ENCODE measurements around the gene TNRC6A.

GRCh38 chr16:24833352-24833751 is 103.9 kb downstream of the TNRC6A start:
- TF ChIP-seq CTCF (IDR thresholded peaks at IDR 0.05): no peak
- TF ChIP-seq POLR2A (IDR thresholded peaks at IDR 0.05): no peak
- TF ChIP-seq POLR2AphosphoS5 (IDR thresholded peaks at IDR 0.05): no peak
- TF ChIP-seq EP300 (IDR thresholded peaks at IDR 0.05): no peak

All from upper lobe of left lung (tissue), 4 donors.